Loucy (cell line): ENCODE results near the gene RAI1.

ENCODE experiments used
- H2AFZ ChIP-seq: fragments of 200-600 bp; sonication (generic); 2 replicates; pipeline ENCODE4 v1.6.0; 2016; ENCODE audit warnings: antibody characterized with exemption, mild to moderate bottlenecking, low read length, moderate library complexity
- H3F3A ChIP-seq: fragments of 200-600 bp; 2 replicates; pipeline ENCODE4 v1.6.0; 2016; ENCODE audit warnings: antibody characterized with exemption, low read depth, mild to moderate bottlenecking
- H3K27me3 ChIP-seq: fragments of 200-600 bp; sonication (generic); 2 replicates; pipeline ENCODE4 v1.6.1; 2014; ENCODE audit warnings: low read length, mild to moderate bottlenecking; ENCODE audit not compliant: insufficient read depth, poor library complexity, severe bottlenecking
- H3K36me3 ChIP-seq: fragments of 200-600 bp; sonication (generic); 2 replicates; pipeline ENCODE4 v1.6.1; 2016; ENCODE audit warnings: low read length; ENCODE audit not compliant: insufficient read depth
- H3K4me1 ChIP-seq: fragments of 200-600 bp; sonication (generic); 2 replicates; pipeline ENCODE4 v1.5.1; 2014; ENCODE audit warnings: low read length, mild to moderate bottlenecking; ENCODE audit not compliant: insufficient read depth, poor library complexity, severe bottlenecking
- H3K4me2 ChIP-seq: fragments of 200-600 bp; sonication (generic); 2 replicates; pipeline ENCODE4 v1.6.0; 2014; ENCODE audit warnings: antibody characterized with exemption, low read length, low read depth, mild to moderate bottlenecking; ENCODE audit not compliant: poor library complexity, severe bottlenecking
- H3K4me3 ChIP-seq: fragments of 200-600 bp; sonication (generic); 2 replicates; pipeline ENCODE4 v1.5.1; 2014; ENCODE audit warnings: low read length, mild to moderate bottlenecking, mixed read lengths; ENCODE audit not compliant: poor library complexity, severe bottlenecking
- H3K79me2 ChIP-seq: fragments of 200-600 bp; sonication (generic); 2 replicates; pipeline ENCODE4 v1.6.1; 2014; ENCODE audit warnings: low read length; ENCODE audit not compliant: insufficient read depth
- H3K9ac ChIP-seq: fragments of 200-600 bp; sonication (generic); 2 replicates; pipeline ENCODE4 v1.6.0; 2014; ENCODE audit warnings: mild to moderate bottlenecking, low read depth, low read length, moderate library complexity; ENCODE audit not compliant: poor library complexity, severe bottlenecking
- H3K9me2 ChIP-seq: fragments of 200-600 bp; sonication (generic); replicated peaks from 2 replicates; pipeline ENCODE4 v1.6.1; 2016; ENCODE audit warnings: low read depth, low read length, mixed read lengths
- H3K9me3 ChIP-seq: fragments of 200-600 bp; sonication (generic); 2 replicates; pipeline ENCODE4 v1.6.1; 2014; ENCODE audit warnings: mild to moderate bottlenecking, antibody characterized with exemption, low read length, low read depth; ENCODE audit not compliant: insufficient read depth
- H4K20me1 ChIP-seq: fragments of 200-600 bp; sonication (generic); 2 replicates; pipeline ENCODE4 v1.6.0; 2014; ENCODE audit warnings: antibody characterized with exemption, low read length, mild to moderate bottlenecking; ENCODE audit not compliant: insufficient read depth, poor library complexity, severe bottlenecking
- EZH2phosphoT487 ChIP-seq: fragments of 200-600 bp; IDR thresholded peaks from 2 replicates; pipeline ENCODE4 v1.6.1; 2018; ENCODE audit warnings: antibody characterized with exemption, mild to moderate bottlenecking, moderate library complexity, borderline replicate concordance
- TF ChIP-seq, protein P1 (sequence below): fragments of 200-600 bp; sonication (generic); conservative IDR thresholded peaks from 2 replicates; pipeline ENCODE4 v1.5.1; 2014; ENCODE audit warnings: mild to moderate bottlenecking, antibody characterized with exemption, low read length

RAI1 gene

DNA sequence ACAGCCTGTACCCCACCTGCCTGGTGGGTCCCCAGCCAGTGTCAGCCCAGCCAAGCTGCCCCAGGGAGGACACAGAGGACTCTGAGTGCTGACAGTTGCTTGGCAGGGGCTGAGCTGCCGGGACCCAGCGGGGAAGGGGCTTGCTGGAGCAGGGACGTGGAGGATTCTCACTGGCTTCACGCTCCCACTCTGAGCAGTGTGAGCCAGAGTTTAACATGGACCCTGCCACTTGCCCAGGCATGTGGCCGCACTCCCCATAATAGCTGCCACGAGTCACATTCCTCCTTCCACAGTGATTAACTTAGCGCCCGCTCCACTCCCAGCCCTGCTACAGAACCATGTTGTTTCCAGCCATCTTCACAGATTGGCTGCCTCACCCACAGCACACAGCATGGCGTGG, 124.3 kb downstream of the RAI1 start:
- Histone ChIP-seq H3F3A (no peaks in the 10 kb centered on the region), H3K79me2 (no peaks in the 10 kb centered on the region), H2AFZ (no peak overlapping the region), H3K27me3 (no peaks in the 10 kb centered on the region), H3K36me3 (peaks cover 54% of the 10 kb centered on the region; the same call in 1 of the 2 replicates), H3K9ac (no peak overlapping the region), H4K20me1 (peaks cover under 1% of the 10 kb centered on the region), H3K4me1 (no peaks in the 10 kb centered on the region), H3K4me3 (no peak overlapping the region), H3K9me3 (no peaks in the 10 kb centered on the region), H3K4me2 (no peak overlapping the region), H3K9me2 (no peaks in the 10 kb centered on the region)
- TF ChIP-seq, protein P1, sequence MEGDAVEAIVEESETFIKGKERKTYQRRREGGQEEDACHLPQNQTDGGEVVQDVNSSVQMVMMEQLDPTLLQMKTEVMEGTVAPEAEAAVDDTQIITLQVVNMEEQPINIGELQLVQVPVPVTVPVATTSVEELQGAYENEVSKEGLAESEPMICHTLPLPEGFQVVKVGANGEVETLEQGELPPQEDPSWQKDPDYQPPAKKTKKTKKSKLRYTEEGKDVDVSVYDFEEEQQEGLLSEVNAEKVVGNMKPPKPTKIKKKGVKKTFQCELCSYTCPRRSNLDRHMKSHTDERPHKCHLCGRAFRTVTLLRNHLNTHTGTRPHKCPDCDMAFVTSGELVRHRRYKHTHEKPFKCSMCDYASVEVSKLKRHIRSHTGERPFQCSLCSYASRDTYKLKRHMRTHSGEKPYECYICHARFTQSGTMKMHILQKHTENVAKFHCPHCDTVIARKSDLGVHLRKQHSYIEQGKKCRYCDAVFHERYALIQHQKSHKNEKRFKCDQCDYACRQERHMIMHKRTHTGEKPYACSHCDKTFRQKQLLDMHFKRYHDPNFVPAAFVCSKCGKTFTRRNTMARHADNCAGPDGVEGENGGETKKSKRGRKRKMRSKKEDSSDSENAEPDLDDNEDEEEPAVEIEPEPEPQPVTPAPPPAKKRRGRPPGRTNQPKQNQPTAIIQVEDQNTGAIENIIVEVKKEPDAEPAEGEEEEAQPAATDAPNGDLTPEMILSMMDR: no peak
- no peak for TF ChIP-seq EZH2phosphoT487

DNA sequence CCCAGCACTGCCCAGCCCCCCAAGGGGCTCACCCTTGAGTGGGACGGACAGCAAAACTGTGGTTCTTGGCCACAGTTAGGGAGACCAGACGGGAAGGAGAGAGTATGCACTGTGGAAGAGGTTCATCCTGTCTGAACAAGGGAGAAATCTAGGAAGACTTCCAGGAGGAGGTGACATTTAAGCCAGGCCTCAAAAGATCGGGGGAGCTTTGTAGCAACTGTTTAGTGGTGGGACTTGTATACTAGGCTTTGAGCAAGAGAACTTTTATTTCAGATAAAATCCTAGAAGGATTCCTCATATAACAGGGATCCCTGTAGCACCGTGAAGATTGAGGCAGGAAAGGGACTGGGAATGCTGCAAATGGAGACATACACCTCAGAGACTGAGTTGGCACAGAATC, 124.8 kb downstream of the RAI1 start:
- Histone ChIP-seq H3K79me2 (no peaks in the 10 kb centered on the region), H4K20me1 (no peaks in the 10 kb centered on the region), H3K4me1 (no peaks in the 10 kb centered on the region), H3K36me3 (peaks cover 53% of the 10 kb centered on the region; the same call in 1 of the 2 replicates), H3K9ac (no peak overlapping the region), H3K4me2 (no peak overlapping the region), H3K9me3 (no peaks in the 10 kb centered on the region), H3K9me2 (no peaks in the 10 kb centered on the region), H3K27me3 (no peaks in the 10 kb centered on the region), H3K4me3 (no peak overlapping the region), H2AFZ (no peak overlapping the region), H3F3A (no peaks in the 10 kb centered on the region)
- TF ChIP-seq, protein P1: no peak
- TF ChIP-seq EZH2phosphoT487: no peak

DNA sequence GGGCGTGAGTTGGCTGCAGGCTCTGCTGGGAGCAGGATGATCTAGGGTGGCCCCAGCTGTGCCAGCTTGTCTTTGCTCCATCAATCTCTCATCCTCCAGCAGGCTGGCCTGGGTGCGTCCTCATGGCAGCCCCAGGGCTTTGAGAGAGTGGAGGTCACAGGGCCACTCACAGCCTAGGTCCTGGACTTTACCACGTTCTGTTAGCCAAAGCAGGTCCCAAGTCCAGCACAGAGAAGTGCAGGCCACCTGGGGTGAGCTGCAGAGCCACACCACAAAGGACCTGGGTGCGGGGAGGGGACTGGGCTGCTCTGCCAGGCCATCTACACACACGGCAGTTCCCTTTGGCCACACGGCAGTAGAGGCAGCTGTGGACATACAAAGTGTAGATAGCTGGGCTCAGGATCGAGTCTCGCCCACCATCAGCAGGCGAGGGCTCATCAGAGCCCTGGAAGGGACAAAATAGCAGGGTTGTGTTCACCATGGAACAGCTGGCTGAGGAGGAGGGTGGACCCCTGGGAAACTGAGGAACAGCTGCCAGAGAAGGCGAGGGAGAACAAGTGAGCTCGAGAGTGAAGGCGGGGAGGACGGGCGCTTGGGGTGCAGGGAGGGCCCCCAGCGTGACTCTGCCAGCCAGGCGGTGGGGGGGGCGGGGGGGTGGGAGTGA, 125.5 kb downstream of the RAI1 start:
- H3K36me3 ChIP-seq: peaks cover 46% of the 10 kb centered on the region; the same call in 1 of the 2 replicates
- no peak for TF ChIP-seq EZH2phosphoT487
- TF ChIP-seq, protein P1: no peak
- peaks cover 3% of the 10 kb centered on the region for H4K20me1 ChIP-seq
- no peak overlapping the region for H3K9ac ChIP-seq
- H3K79me2 ChIP-seq: no peaks in the 10 kb centered on the region
- H2AFZ ChIP-seq: no peak overlapping the region
- H3K27me3 ChIP-seq: no peaks in the 10 kb centered on the region
- no peak overlapping the region for H3K4me2 ChIP-seq
- no peaks in the 10 kb centered on the region for H3K9me2 ChIP-seq
- peaks cover under 1% of the 10 kb centered on the region; the same call in 1 of the 2 replicates for H3F3A ChIP-seq
- no peaks in the 10 kb centered on the region for H3K4me1 ChIP-seq
- no peaks in the 10 kb centered on the region for H3K9me3 ChIP-seq
- no peak overlapping the region for H3K4me3 ChIP-seq
